ENCODE measurements around the gene ATG7. TPM values are rescaled to one million over a fixed set of nuclear protein-coding genes. Genes with fewer than 3 reads are reported as not detected.
"Not testable (repeated sequence)": the region's sequence is repeated elsewhere in the genome, so short reads cannot be mapped to it uniquely, and the experiment has no call there.

ATG7 gene
- total RNA-seq, 1 experiment from 2014 or later, result 35.2 TPM

DNA sequence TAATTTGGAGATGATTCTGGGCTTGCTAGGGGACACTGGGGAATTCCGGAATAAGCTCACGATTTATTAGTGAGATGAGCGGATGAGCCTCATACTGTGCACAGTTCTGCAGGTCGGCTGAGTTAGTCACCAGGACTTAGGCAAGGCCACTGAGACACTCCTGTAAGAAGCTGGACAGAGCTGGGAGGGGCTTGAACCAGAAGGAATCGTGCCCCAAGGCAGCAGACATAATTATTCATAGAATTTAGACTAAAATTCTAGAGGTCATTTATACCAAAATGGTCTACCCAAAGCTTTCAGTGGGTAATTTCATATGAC, 250.2 kb downstream of the ATG7 start:
- no peak for DNase-seq
- Histone ChIP-seq H3K4me3 (ENCODE audit: insufficient read depth, low read depth, low read length) (no peak overlapping the region), H3K27me3 (ENCODE audit: control insufficient read depth, insufficient read depth, low read length) (no peaks in the 10 kb centered on the region), H3K36me3 (replicated peaks; ENCODE audit: control insufficient read depth, insufficient read depth, low read length) (no peaks in the 10 kb centered on the region)

DNA sequence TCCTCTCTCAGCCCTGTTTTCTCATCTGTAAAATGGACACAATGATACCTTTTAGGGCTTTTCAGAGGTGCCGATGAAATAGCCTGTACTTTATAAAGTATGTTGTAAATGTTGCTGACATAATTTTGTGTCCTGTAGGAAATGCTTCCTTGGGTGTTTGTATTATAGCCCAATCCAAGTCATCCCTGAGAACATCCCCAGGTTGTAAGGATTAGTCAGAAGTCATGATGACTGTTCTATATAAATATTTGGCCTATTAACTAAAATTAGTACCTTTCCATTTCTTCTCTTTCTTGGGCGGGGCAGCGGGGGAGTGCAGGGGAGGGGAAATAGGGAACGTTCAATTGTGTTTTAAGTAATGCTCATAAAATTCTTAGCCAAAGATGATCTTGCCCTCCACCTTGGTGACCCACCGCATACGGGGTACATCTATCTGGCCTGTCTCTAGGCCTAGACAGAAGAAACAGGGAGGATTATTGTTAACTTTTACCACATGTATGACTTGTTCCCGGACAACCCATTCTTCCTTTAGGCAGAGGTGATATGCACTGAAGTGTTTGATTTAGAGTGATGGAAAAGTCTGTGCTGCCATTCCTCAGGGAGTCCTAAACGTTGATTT, 250.9 kb downstream of the ATG7 start:
- H3K4me3 ChIP-seq (ENCODE audit: insufficient read depth, low read depth, low read length), result no peak overlapping the region
- no peaks in the 10 kb centered on the region for H3K36me3 ChIP-seq (replicated peaks; ENCODE audit: control insufficient read depth, insufficient read depth, low read length)
- DNase-seq, result no peak
- no peaks in the 10 kb centered on the region for H3K27me3 ChIP-seq (ENCODE audit: control insufficient read depth, insufficient read depth, low read length)

DNA sequence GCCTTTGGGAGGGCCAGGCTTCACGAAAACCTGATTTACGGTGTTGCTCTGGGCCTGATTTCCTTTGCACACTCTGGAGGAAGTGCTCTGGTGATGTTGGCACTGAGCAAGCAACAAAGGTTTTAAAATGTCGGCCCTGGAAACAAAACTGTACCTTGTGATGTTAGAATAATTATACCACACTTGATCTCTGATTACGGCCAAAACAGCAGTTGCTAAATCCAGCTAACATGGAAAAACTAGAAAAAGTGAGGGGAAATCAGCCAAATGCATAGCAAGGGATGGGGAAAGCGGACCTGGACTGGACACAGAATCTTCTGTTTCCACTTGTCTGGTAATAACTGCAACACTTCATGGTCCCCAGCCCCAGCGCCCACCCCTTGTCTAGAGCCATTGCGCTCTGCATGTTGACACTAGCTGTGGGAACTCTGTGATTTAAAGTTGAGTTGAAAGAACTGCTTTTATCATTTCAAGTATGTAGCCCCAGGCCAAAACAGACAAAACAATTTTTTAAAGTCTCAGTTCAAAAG, 251.4 kb downstream of the ATG7 start:
- Histone ChIP-seq H3K27me3 (ENCODE audit: control insufficient read depth, insufficient read depth, low read length) (no peaks in the 10 kb centered on the region), H3K4me3 (ENCODE audit: insufficient read depth, low read depth, low read length) (no peak overlapping the region), H3K36me3 (replicated peaks; ENCODE audit: control insufficient read depth, insufficient read depth, low read length) (no peaks in the 10 kb centered on the region)
- DNase-seq, result peak; percentile 5

DNA sequence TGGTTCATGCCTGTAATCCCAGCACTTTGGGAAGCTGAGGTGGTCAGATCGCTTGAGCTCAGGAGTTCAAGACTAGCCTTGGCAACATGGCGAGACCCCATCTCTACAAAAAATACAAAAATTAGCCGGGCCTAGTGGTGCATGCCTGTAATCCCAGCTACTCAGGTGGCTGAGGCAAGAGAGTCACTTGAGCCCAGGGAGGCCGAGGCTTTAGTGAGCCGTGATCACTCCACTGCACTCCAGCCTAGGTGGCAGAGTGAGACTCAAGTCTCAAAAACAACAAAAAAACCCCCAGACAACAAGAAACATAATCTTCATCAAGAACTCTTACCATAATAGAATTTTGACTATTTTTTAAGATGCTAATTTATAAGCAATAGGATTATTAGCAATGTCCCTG, 253.9 kb downstream of the ATG7 start:
- H3K36me3 ChIP-seq (replicated peaks; ENCODE audit: control insufficient read depth, insufficient read depth, low read length); H3K27me3 ChIP-seq (ENCODE audit: control insufficient read depth, insufficient read depth, low read length); DNase-seq; H3K4me3 ChIP-seq (ENCODE audit: insufficient read depth, low read depth, low read length): not testable (repeated sequence)

DNA sequence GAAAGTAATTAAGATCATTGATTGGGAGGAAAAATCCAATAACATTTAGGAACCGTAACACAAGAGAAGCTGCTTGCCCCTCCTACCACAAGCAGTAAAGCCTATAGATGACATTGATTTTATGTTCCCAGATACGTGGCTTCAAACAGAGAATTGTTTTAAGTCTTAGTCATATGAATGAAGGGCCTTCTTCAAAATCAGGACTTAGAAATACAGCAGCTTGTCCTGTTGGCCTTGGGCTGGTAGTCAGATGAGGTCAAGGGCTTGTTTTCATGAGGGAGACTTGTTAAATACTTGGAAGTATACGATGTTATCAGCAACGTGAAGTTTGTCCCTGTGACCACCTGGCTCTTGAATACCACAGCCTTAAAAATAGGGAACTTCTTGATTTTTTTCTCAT, 257.1 kb downstream of the ATG7 start:
- Histone ChIP-seq H3K36me3 (replicated peaks; ENCODE audit: control insufficient read depth, insufficient read depth, low read length) (no peaks in the 10 kb centered on the region), H3K4me3 (ENCODE audit: insufficient read depth, low read depth, low read length) (no peak overlapping the region), H3K27me3 (ENCODE audit: control insufficient read depth, insufficient read depth, low read length) (no peaks in the 10 kb centered on the region)
- DNase-seq, result no peak

DNA sequence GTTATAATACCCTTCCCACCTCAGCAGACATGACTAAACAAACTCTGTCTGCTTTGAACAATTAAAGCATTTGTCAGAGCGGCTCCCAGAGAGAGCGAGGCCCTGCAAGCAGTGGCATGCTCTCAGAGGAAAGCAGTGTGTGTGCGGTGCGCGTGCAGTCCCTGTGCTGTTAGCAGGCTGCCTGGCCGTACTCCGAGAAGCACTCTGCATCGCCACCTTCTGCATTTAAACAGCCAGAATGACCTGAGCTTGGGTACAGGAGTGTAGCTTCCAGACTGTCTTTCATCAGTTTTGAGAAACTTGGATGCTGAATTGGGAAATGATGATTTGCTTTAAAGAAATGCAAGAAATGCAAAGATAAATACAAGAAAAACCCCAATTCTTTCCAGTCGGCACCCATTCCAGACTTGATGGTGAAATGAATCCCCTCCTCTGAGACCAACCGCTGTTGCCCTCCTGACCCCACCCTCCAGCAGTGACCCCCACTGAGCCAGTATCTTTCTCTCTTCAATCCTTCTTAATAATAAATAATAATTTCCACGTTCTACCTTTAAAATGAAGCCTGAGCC, 258.0 kb downstream of the ATG7 start:
- Histone ChIP-seq H3K4me3 (ENCODE audit: insufficient read depth, low read depth, low read length) (no peak overlapping the region), H3K27me3 (ENCODE audit: control insufficient read depth, insufficient read depth, low read length) (no peaks in the 10 kb centered on the region), H3K36me3 (replicated peaks; ENCODE audit: control insufficient read depth, insufficient read depth, low read length) (no peaks in the 10 kb centered on the region)
- no peak for DNase-seq

DNA sequence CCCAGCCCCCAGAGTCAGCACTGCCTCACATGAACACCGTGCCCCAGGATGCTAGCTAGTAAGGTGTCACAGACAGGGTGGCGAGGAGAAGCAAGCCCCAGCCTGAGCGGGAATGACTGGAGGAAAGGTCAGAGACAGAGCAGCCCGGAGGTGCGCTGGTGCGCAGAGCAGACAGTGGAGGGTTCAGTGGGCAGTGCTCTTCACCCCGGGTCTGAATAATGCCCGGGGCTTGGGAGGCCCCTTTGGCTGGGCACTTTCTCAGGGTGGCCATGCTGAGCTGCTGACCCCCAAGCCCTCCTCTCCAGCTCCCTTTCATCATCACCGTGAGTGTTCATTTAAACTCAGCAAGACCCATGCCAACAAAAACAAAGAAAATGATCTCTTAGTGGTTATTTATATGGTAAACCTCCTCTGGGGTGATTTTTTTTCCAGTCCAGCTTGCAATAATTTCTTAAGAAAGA, 260.8 kb downstream of the ATG7 start:
- peak; percentile 40 for DNase-seq
- H3K27me3 ChIP-seq (ENCODE audit: control insufficient read depth, insufficient read depth, low read length), result no peaks in the 10 kb centered on the region
- H3K4me3 ChIP-seq (ENCODE audit: insufficient read depth, low read depth, low read length), result no peak overlapping the region
- no peaks in the 10 kb centered on the region for H3K36me3 ChIP-seq (replicated peaks; ENCODE audit: control insufficient read depth, insufficient read depth, low read length)

DNA sequence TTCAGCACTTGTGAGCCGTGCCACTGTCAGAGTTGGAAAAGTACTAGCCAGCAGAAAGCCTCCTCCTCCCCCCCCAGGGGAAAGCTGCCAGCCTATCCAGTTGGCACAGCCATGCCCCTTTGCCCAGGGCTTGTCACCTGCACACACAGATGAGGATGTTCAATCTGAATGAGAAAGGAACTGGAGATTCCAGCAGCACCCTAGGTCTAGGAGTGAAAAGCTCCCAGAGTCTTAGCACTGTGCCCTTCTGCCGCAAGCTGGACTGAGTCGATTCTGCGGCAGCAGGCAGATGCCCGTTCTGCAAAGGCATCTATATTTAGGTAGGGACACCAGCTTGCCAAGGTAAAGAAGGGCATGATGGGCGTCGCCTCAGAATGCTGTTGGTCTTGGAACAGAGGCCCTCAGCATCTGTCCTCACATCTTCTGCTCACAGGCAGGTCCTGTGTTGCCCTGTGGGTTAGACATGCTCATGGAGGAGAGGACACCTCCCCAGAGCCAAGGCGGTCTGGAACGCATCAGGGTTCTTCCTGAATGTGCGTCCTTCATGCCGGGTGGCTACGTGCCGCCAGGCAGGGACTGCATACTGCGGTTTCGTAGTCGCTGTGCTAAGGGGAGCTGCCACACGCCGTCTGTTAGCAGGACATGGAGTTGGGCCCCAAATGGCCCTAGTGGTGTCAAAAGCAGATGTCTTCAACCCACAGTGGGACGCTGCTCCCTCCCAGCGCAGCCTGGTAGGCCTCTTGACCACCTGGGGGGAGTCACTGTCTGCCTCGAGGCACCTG, 262.0 kb downstream of the ATG7 start:
- Histone ChIP-seq H3K27me3 (ENCODE audit: control insufficient read depth, insufficient read depth, low read length) (no peaks in the 10 kb centered on the region), H3K4me3 (ENCODE audit: insufficient read depth, low read depth, low read length) (no peak overlapping the region), H3K36me3 (replicated peaks; ENCODE audit: control insufficient read depth, insufficient read depth, low read length) (no peaks in the 10 kb centered on the region)
- peak; percentile 18 for DNase-seq

DNA sequence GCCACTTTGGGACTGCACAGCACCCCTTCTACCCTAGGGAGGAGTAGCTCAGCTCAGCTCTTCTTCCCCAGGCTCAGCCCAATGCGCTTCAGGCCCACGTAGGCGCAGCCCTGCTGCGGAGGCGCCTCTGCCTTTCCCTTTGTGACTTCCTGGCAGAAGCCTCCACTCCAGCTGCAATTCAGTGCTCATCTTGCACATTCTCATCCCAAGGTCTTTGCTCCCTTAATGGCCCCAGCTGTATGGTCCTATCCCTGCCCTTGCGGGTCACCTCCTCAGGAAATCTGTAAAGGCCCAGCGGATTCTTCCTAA, 262.6 kb downstream of the ATG7 start:
- no peaks in the 10 kb centered on the region for H3K27me3 ChIP-seq (ENCODE audit: control insufficient read depth, insufficient read depth, low read length)
- H3K4me3 ChIP-seq (ENCODE audit: insufficient read depth, low read depth, low read length), result no peak overlapping the region
- H3K36me3 ChIP-seq (replicated peaks; ENCODE audit: control insufficient read depth, insufficient read depth, low read length), result no peaks in the 10 kb centered on the region
- peak; percentile 52 for DNase-seq

DNA sequence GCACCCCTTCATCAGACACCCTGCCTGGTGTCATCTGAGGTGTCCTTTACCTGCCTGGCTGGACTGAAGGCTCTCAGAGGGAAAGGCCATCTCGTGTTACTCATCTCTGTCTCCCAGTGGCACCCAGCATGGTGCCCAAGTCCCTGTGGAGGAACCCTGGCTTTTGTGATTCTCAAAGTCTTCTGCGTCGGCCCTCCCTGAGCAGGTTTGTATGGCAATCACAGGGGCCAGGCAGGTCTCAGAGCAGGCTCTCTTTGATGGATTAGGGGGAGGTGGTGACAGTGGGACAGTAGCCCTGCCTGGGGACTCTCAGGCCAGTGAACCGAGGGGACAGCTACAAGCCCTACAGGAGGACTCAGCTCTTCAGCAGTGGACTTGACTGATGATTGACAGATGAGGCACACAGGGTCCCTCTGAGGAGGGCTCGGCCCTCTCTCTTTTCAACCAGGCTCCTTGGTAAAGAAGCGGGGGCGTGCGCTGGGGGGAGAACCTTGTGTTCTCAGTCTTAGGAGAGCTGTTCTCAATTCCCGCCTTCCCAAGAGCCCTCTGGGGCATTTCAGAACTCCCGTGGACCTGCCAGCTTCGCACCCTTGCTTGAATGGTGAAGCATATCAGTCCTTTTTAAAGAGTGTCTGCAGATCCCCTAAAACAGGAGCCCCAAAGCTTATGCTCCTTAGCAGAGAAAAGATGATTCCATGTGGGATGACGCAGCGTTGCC, 263.2 kb downstream of the ATG7 start:
- Histone ChIP-seq H3K27me3 (ENCODE audit: control insufficient read depth, insufficient read depth, low read length) (no peaks in the 10 kb centered on the region), H3K4me3 (ENCODE audit: insufficient read depth, low read depth, low read length) (no peak overlapping the region), H3K36me3 (replicated peaks; ENCODE audit: control insufficient read depth, insufficient read depth, low read length) (no peaks in the 10 kb centered on the region)
- DNase-seq, result no peak

DNA sequence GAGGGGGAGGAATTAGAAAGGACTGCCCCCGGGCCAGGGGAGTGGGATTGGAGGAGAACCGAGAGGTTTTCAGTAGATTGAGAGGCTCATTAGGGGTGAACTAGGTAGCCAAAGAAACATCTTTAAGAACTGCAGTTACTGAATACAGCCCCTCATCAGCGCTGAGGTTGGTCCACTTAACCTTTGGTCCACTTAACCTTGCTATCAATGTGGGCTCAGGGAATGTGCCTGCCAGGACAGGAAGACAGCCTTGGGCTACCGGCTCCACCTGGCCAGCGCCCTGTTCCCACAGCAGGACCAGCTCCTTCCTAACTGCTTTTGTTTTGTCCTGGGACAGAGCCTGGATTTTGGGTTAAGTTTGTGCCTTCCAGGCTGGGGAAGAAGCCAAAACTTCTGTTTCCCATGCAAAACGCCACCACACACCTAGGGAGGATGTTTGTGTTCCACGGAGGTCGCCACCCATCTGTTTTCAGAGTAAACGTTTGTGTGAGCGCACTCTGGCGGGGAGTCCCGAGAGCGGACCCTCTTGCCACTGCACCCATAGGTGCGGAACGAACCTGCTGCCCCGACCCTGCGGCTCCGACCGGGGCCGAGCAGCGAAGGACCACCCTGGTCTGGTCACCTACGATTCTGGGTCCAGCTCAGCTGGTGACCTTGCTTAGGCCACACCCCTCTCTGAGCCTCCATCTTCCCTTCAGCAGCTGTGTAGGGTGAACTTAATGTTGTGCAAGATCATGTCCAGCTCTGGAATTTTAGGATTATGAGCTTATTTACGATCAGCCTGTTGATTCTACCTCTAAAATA, 264.1 kb downstream of the ATG7 start:
- no peaks in the 10 kb centered on the region for H3K36me3 ChIP-seq (replicated peaks; ENCODE audit: control insufficient read depth, insufficient read depth, low read length)
- peak; percentile 54 for DNase-seq
- H3K27me3 ChIP-seq (ENCODE audit: control insufficient read depth, insufficient read depth, low read length), result no peaks in the 10 kb centered on the region
- H3K4me3 ChIP-seq (ENCODE audit: insufficient read depth, low read depth, low read length), result no peak overlapping the region

DNA sequence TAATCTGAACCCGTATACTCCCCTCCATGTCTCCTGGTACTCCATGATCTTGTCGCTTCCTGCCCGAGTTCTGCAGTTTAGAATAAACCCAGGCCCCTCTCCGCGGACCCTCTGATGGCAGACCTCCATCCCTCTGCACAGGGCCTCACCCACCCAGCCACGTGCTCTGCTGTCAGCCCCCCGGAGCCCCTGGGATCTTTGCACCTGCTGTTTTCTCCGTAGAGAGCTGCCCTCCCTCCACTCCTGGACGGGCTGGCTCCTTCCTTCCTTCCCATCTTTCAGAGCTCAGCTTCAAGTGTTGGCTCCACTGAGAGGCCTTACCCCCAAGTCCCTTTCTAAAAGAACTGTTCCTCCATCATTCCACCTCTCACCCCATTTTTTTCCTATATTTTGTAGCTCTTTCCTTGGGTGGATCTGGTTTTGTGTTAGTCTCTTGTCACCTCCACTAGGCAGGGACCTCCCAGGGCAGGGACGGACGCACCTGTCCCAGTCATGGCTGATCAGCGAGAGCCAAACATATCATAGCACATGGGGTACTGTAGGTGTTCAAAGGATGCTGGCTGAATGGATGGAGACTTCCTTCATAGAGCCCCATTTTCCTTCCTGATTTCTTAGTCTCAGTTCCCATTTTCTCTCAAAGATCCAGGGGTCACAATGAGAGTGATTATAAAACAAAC, 264.9 kb downstream of the ATG7 start:
- no peaks in the 10 kb centered on the region for H3K27me3 ChIP-seq (ENCODE audit: control insufficient read depth, insufficient read depth, low read length)
- DNase-seq, result peak; percentile 21
- no peaks in the 10 kb centered on the region for H3K36me3 ChIP-seq (replicated peaks; ENCODE audit: control insufficient read depth, insufficient read depth, low read length)
- no peak overlapping the region for H3K4me3 ChIP-seq (ENCODE audit: insufficient read depth, low read depth, low read length)

DNA sequence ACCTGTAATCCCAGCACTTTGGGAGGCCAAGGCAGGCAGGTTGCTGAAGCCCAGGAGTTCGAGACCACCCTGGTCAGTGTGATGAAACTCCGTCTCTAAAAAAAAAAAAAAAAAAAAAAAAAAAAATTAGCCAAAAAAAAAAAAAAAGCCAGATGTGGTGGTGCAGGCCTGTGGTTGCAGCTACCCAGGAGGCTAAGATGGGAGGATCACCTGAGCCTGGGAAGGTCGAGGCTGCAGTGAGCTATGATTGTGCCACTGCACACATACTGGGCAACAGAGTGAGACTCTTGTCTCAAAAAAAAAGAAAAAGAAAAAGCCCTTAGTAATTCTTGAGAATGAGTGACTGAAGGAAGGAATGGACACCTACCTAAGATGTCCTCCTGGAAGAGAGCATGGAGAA, 266.4 kb downstream of the ATG7 start:
- DNase-seq, result no peak
- H3K36me3 ChIP-seq (replicated peaks; ENCODE audit: control insufficient read depth, insufficient read depth, low read length), result no peaks in the 10 kb centered on the region
- no peaks in the 10 kb centered on the region for H3K27me3 ChIP-seq (ENCODE audit: control insufficient read depth, insufficient read depth, low read length)
- H3K4me3 ChIP-seq (ENCODE audit: insufficient read depth, low read depth, low read length), result no peak overlapping the region

DNA sequence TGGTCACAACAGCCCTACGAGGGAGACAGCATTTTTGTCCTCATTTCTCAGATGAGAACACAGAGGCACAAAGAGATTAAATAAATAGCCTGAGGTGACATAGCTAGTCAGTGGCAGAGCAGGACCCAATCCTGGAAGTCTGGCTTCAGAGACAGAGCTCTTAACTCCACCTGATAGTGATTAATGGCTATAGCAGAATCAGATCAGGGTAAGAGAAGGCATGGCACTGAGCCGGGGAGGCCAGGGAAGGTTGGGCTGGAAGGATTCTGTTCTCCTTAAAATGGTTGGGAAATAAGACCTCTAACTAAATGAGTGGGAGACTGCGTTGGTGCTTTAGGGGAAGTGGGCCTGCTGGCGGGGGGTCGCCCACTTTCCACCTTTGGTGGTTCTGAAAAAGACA, 267.0 kb downstream of the ATG7 start:
- H3K4me3 ChIP-seq (ENCODE audit: insufficient read depth, low read depth, low read length), result no peak overlapping the region
- peak; percentile 22 for DNase-seq
- no peaks in the 10 kb centered on the region for H3K36me3 ChIP-seq (replicated peaks; ENCODE audit: control insufficient read depth, insufficient read depth, low read length)
- no peaks in the 10 kb centered on the region for H3K27me3 ChIP-seq (ENCODE audit: control insufficient read depth, insufficient read depth, low read length)

Data from H7 (cell line).